C4-2B (cell line): ENCODE measurements around the gene SMR3B.

Source experiments
- ZFX ChIP-seq: fragments of 450-650 bp; IDR thresholded peaks from 2 replicates; pipeline ENCODE4 v1.6.1; 2017
- TF ChIP-seq, protein P1 (sequence below): fragments of 450-650 bp; conservative IDR thresholded peaks from 2 replicates; pipeline ENCODE4 v1.5.1; 2017; ENCODE audit warnings: mild to moderate bottlenecking

DNA sequence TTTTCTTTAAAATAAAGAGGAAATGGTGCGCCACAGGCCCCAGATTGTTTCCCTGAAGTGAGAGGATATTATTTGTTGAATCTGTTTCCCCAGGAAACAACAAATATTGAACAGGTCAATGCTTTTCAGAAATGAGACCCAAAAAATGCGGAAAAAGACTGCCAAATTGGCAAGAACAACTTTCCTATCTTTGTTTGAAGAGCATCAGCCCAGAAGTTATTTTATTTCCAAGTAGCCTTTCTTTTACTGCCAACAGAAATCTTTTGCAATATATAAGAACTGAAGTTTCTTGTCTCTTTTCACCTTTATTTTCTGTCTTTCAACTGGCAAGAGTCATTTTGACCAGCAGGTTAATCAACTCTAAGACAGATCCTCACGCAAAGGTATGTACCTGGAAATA, 22.5 kb upstream of the SMR3B start, which contains the start of gene SMR3A:
- TF ChIP-seq, protein P1, sequence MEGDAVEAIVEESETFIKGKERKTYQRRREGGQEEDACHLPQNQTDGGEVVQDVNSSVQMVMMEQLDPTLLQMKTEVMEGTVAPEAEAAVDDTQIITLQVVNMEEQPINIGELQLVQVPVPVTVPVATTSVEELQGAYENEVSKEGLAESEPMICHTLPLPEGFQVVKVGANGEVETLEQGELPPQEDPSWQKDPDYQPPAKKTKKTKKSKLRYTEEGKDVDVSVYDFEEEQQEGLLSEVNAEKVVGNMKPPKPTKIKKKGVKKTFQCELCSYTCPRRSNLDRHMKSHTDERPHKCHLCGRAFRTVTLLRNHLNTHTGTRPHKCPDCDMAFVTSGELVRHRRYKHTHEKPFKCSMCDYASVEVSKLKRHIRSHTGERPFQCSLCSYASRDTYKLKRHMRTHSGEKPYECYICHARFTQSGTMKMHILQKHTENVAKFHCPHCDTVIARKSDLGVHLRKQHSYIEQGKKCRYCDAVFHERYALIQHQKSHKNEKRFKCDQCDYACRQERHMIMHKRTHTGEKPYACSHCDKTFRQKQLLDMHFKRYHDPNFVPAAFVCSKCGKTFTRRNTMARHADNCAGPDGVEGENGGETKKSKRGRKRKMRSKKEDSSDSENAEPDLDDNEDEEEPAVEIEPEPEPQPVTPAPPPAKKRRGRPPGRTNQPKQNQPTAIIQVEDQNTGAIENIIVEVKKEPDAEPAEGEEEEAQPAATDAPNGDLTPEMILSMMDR, result no peak
- TF ChIP-seq ZFX, result no peak
